Caco-2 (cell line): Measurements from ENCODE around the gene NEK7. TPM values are rescaled to one million over a fixed set of nuclear protein-coding genes. Genes with fewer than 3 reads are reported as not detected.

Experiments
- BruUV-seq: library from RNA; stranded (reverse); fragments of 400-500 nt; replicated peaks from 2 replicates; lab custom pipeline; 2021; lab: Mats Ljungman, UMichigan
- CTCF ChIA-PET: fragments of 300-600 bp; sonication (Branson Sonifier 250); formaldehyde crosslinking; loops from one replicate; lab custom pipeline; 2022; ENCODE audit warnings: antibody characterized with exemption; lab: Charles Lee
- POLR2A ChIA-PET: fragments of 300-600 bp; sonication (Branson Sonifier 250); formaldehyde crosslinking; loops from one replicate; lab custom pipeline; 2022; ENCODE audit warnings: antibody characterized with exemption; lab: Charles Lee
- DNase-seq, 2 experiments: peaks; one replicate each; pipeline versions ENCODE4 v3.0.0 to v3.0.0-alpha.2; 2020 to 2022
- H3K27me3 ChIP-seq: replicated peaks from 2 replicates; pipeline ENCODE4 v1.6.0; 2011; ENCODE audit warnings: low read length; ENCODE audit not compliant: control insufficient read depth, insufficient read depth
- H3K36me3 ChIP-seq: 2 replicates; pipeline ENCODE4 v1.5.1; 2011; ENCODE audit warnings: low read length; ENCODE audit not compliant: control insufficient read depth, insufficient read depth
- H3K4me1 ChIP-seq: fragments of 250-450 bp; sonication (Bioruptor Pico); 2 replicates; pipeline ENCODE4 v1.5.1; 2020; ENCODE audit warnings: mild to moderate bottlenecking
- H3K4me3 ChIP-seq: 2 replicates; pipeline ENCODE4 v1.5.1; 2011; ENCODE audit warnings: low read depth, mild to moderate bottlenecking, control low read depth, low read length
- H3K9me3 ChIP-seq: fragments of 250-450 bp; sonication (Bioruptor Pico); 2 replicates; pipeline ENCODE4 v1.5.1; 2020; ENCODE audit warnings: mild to moderate bottlenecking, moderate library complexity
- H3K27ac Mint-ChIP-seq: one replicate; pipeline ENCODE4 v1.8.0; 2022; ENCODE audit warnings: mixed read lengths; ENCODE audit not compliant: unreplicated experiment
- H3K27me3 Mint-ChIP-seq: one replicate; pipeline ENCODE4 v1.8.0; 2022; ENCODE audit warnings: mixed read lengths; ENCODE audit not compliant: insufficient read depth, unreplicated experiment
- H3K36me3 Mint-ChIP-seq: one replicate; pipeline ENCODE4 v1.8.0; 2022; ENCODE audit warnings: mild to moderate bottlenecking, mixed read lengths; ENCODE audit not compliant: insufficient read depth, unreplicated experiment
- H3K4me1 Mint-ChIP-seq: one replicate; pipeline ENCODE4 v1.8.0; 2022; ENCODE audit warnings: low read depth, mixed read lengths; ENCODE audit not compliant: unreplicated experiment
- H3K4me3 Mint-ChIP-seq: one replicate; pipeline ENCODE4 v1.8.0; 2022; ENCODE audit warnings: mild to moderate bottlenecking, moderate library complexity, mixed read lengths; ENCODE audit not compliant: unreplicated experiment
- H3K9me3 Mint-ChIP-seq: one replicate; pipeline ENCODE4 v1.8.0; 2022; ENCODE audit warnings: mixed read lengths; ENCODE audit not compliant: unreplicated experiment
- intact Hi-C: fragments of 100-400 bp; cut with micrococcal nuclease; formaldehyde crosslinking; loops from one replicate; pipeline ENCODE4 v1.10.0; 2022; ENCODE audit not compliant: unreplicated experiment
- total RNA-seq: library from RNA; stranded (reverse); gene quantifications from 2 replicates; pipeline ENCODE4 v1.2.3, GENCODE V29; 2022
- TF ChIP-seq, protein P1 (sequence below), 2 experiments: fragments of 200-600 bp in 1 of 2; IDR thresholded peaks; 1 replicate in 1 of 2; 2 replicates in 1 of 2; pipeline versions ENCODE4 v1.5.1 to v1.8.0; 2011 to 2022; ENCODE audit warnings: antibody characterized with exemption in 1 of 2, control low read depth in 1 of 2, inconsistent platforms in 1 of 2, low read depth in 1 of 2, low read length in 1 of 2, mild to moderate bottlenecking in 1 of 2, moderate library complexity in 1 of 2; ENCODE audit not compliant: insufficient read depth in 1 of 2, severe bottlenecking in 1 of 2, unreplicated experiment in 1 of 2

NEK7 gene
- total RNA-seq, 1 experiment from 2014 or later: 56.1 TPM

DNA sequence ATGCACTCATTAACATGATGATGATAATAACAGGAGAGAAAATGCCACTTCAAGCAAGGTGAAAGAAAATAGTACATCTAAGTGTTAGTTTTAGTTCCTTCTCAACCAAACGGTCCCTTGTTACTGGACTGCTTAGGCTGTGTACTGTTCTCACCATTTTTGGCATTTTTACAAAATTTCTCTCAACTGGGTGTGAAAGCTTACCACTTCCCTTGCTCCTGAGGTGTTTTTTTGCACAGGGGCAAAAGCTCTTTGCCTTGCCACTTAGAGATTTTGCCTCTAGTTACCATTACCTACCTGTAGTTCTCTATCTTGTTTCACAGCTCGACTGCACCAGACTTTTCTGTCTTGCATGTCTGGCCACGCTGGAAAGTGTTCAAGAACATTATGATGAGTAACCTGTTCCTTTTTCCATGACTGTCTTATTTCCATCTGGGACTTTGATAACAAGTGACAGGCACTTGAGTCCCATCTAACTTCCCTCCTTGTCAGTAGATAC lies 10.7 kb downstream of the NEK7 start:
- TF ChIP-seq, protein P1, sequence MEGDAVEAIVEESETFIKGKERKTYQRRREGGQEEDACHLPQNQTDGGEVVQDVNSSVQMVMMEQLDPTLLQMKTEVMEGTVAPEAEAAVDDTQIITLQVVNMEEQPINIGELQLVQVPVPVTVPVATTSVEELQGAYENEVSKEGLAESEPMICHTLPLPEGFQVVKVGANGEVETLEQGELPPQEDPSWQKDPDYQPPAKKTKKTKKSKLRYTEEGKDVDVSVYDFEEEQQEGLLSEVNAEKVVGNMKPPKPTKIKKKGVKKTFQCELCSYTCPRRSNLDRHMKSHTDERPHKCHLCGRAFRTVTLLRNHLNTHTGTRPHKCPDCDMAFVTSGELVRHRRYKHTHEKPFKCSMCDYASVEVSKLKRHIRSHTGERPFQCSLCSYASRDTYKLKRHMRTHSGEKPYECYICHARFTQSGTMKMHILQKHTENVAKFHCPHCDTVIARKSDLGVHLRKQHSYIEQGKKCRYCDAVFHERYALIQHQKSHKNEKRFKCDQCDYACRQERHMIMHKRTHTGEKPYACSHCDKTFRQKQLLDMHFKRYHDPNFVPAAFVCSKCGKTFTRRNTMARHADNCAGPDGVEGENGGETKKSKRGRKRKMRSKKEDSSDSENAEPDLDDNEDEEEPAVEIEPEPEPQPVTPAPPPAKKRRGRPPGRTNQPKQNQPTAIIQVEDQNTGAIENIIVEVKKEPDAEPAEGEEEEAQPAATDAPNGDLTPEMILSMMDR (IDR thresholded peaks at IDR 0.05; ENCODE audit: insufficient read depth in 1 of 2, low read depth in 1 of 2, low read length in 1 of 2, severe bottlenecking in 1 of 2, unreplicated experiment in 1 of 2): no peak
- H3K4me1 Mint-ChIP-seq: peaks cover 43% of the 10 kb centered on the region
- no TSS peak for BruUV-seq
- no peaks in the 10 kb centered on the region for H3K36me3 Mint-ChIP-seq
- Histone ChIP-seq H3K36me3 (no peaks in the 10 kb centered on the region), H3K4me1 (peaks cover 57% of the 10 kb centered on the region), H3K4me3 (no peak overlapping the region), H3K9me3 (no peaks in the 10 kb centered on the region), H3K27me3 (no peaks in the 10 kb centered on the region)
- H3K27me3 Mint-ChIP-seq: no peaks in the 10 kb centered on the region
- intact Hi-C loops: no loop called here
- ChIA-PET CTCF (no interaction called here), POLR2A (no interaction called here)
- no peak overlapping the region for H3K4me3 Mint-ChIP-seq
- no peaks in the 10 kb centered on the region for H3K9me3 Mint-ChIP-seq
- H3K27ac Mint-ChIP-seq: no peak overlapping the region
- DNase-seq: no peak

- no peak for DNase-seq
- intact Hi-C loops: loop anchor here (2.0 kb wide), 1 partner anchor 19 kb away; no protein-coding TSS in a partner anchor
- Histone ChIP-seq H3K9me3 (no peaks in the 10 kb centered on the region), H3K27me3 (no peaks in the 10 kb centered on the region), H3K4me1 (peaks cover 49% of the 10 kb centered on the region), H3K36me3 (no peaks in the 10 kb centered on the region), H3K4me3 (no peak overlapping the region)
- Mint-ChIP-seq H3K4me1 (peaks cover 39% of the 10 kb centered on the region), H3K27me3 (no peaks in the 10 kb centered on the region), H3K9me3 (no peaks in the 10 kb centered on the region), H3K36me3 (no peaks in the 10 kb centered on the region), H3K4me3 (no peak overlapping the region), H3K27ac (no peak overlapping the region)
- no TSS peak for BruUV-seq
- ChIA-PET CTCF (no interaction called here), POLR2A (no interaction called here)
- TF ChIP-seq, protein P1 (IDR thresholded peaks at IDR 0.05; ENCODE audit: insufficient read depth in 1 of 2, low read depth in 1 of 2, low read length in 1 of 2, severe bottlenecking in 1 of 2, unreplicated experiment in 1 of 2): no peak
Measured at GRCh38 chr1:198168227-198168626, 11.4 kb downstream of the NEK7 start.

DNA sequence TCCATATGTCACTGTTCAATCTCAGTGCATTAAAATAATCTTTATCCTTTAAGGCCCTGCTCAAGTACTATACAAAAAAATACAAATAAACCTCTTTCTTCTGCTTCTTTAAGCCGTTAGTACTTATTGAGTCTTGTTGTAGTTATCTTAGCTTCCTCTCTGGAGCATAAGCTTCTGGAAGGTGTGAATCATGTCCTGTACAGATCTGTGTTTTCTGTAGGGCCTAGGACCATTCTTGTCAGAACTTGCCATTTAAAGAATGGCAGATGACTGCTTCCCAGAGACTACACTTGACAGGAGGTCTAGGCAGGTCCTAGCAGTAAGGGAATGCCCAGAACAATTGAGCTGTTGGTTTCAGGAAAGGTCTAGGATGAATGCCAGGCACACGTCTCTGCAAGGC lies 12.9 kb downstream of the NEK7 start:
- H3K27me3 Mint-ChIP-seq: no peaks in the 10 kb centered on the region
- no peak for DNase-seq
- H3K36me3 Mint-ChIP-seq: no peaks in the 10 kb centered on the region
- intact Hi-C loops: loop anchor here (2.0 kb wide), 1 partner anchor 17 kb away; no protein-coding TSS in a partner anchor
- CTCF ChIA-PET: no interaction called here
- no peak overlapping the region for H3K27ac Mint-ChIP-seq
- Histone ChIP-seq H3K9me3 (no peaks in the 10 kb centered on the region), H3K27me3 (no peaks in the 10 kb centered on the region), H3K4me1 (peaks cover 38% of the 10 kb centered on the region), H3K36me3 (no peaks in the 10 kb centered on the region), H3K4me3 (no peak overlapping the region)
- TF ChIP-seq, protein P1 (IDR thresholded peaks at IDR 0.05; ENCODE audit: insufficient read depth in 1 of 2, low read depth in 1 of 2, low read length in 1 of 2, severe bottlenecking in 1 of 2, unreplicated experiment in 1 of 2): no peak
- no TSS peak for BruUV-seq
- no peak overlapping the region for H3K4me3 Mint-ChIP-seq
- H3K4me1 Mint-ChIP-seq: peaks cover 39% of the 10 kb centered on the region
- H3K9me3 Mint-ChIP-seq: no peaks in the 10 kb centered on the region
- POLR2A ChIA-PET: no interaction called here
